ENCODE data around the gene IL15RA. TPM values are rescaled to one million over a fixed set of nuclear protein-coding genes. Genes with fewer than 3 reads are reported as not detected.

Gene IL15RA
- total and polyA plus RNA-seq, 10 donors, result 9.9 to 37.4 (median 21.0) TPM

DNA sequence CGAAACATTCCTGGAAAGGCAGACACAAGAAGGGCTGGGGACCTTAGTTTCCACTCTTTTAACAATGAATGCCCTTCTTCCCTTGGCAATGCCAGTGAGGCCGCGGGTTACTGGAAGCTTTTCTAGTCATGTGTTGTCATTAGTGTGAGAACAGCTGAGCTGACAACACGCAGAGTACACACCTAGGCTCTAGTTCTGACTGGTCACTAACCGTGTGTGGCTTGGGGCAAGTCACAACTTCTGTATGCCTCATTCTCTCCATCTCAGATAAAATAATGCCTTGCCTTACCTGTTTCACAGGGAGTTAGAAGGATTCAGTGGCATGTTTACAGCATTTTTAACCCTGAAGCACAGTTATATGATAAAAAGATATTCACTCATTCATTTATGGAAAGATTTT is 55.6 kb downstream of the IL15RA start:
- TF ChIP-seq, protein P1, sequence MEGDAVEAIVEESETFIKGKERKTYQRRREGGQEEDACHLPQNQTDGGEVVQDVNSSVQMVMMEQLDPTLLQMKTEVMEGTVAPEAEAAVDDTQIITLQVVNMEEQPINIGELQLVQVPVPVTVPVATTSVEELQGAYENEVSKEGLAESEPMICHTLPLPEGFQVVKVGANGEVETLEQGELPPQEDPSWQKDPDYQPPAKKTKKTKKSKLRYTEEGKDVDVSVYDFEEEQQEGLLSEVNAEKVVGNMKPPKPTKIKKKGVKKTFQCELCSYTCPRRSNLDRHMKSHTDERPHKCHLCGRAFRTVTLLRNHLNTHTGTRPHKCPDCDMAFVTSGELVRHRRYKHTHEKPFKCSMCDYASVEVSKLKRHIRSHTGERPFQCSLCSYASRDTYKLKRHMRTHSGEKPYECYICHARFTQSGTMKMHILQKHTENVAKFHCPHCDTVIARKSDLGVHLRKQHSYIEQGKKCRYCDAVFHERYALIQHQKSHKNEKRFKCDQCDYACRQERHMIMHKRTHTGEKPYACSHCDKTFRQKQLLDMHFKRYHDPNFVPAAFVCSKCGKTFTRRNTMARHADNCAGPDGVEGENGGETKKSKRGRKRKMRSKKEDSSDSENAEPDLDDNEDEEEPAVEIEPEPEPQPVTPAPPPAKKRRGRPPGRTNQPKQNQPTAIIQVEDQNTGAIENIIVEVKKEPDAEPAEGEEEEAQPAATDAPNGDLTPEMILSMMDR (IDR thresholded peaks at IDR 0.05 in 8 of 11, conservative IDR thresholded peaks at IDR 0.05 in 3 of 11), result no peak
- no peak for TF ChIP-seq POLR2A (IDR thresholded peaks at IDR 0.05)
- TF ChIP-seq POLR2AphosphoS5 (IDR thresholded peaks at IDR 0.05), result no peak
- Histone ChIP-seq H3K27me3 (replicated peaks in 1 of 7) (no peaks in the 10 kb centered on the region), H3K36me3 (peaks cover 8 to 100% (median 95%) of the 10 kb centered on the region in 6 donors), H3K9me3 (no peaks in the 10 kb centered on the region), H3K4me1 (no peaks in the 10 kb centered on the region), H3K27ac (no peak overlapping the region), H3K4me3 (no peak overlapping the region)
- no peak for DNase-seq
- intact Hi-C loops (cut with DNase I; ENCODE audit: low total_unique reads), result no loop called here
- 92 to 98% (median 94%) methylated on average over 5 of the region's 5 CpGs for WGBS, 5 donors

DNA sequence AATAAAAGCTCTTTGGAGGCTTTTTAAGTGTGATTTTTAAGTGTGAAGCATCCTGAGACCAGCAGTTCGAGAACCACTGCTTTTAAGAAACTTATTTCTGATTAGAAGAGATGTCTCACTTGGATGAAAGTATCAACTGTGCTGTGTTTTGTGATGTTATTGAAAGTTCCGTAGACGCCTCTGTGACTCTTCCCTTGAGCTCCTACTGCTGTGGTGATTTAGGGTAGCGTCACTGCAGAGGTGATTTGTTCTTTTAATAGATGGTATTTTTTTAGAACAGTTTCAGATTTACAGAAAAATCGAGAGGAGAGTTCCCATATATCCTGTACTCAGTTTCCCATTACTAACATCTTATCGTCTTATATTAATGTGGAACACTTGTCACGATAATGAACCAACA is 57.8 kb downstream of the IL15RA start:
- no peaks in the 10 kb centered on the region for H3K27me3 ChIP-seq (replicated peaks in 1 of 7)
- no peak overlapping the region for H3K27ac ChIP-seq
- intact Hi-C loops (cut with DNase I; ENCODE audit: low total_unique reads), result no loop called here
- no peak for DNase-seq
- TF ChIP-seq POLR2AphosphoS5 (IDR thresholded peaks at IDR 0.05) (no peak), POLR2A (IDR thresholded peaks at IDR 0.05) (no peak)
- TF ChIP-seq, protein P1 (IDR thresholded peaks at IDR 0.05 in 8 of 11, conservative IDR thresholded peaks at IDR 0.05 in 3 of 11), result no peak
- H3K4me3 ChIP-seq, result no peak overlapping the region
- H3K4me1 ChIP-seq, result no peaks in the 10 kb centered on the region
- H3K9me3 ChIP-seq, result no peaks in the 10 kb centered on the region
- H3K36me3 ChIP-seq, result peaks cover 5 to 100% (median 94%) of the 10 kb centered on the region in 6 donors
- 93 to 96% (median 95%) methylated on average over 7 of the region's 7 CpGs for WGBS, 5 donors

DNA sequence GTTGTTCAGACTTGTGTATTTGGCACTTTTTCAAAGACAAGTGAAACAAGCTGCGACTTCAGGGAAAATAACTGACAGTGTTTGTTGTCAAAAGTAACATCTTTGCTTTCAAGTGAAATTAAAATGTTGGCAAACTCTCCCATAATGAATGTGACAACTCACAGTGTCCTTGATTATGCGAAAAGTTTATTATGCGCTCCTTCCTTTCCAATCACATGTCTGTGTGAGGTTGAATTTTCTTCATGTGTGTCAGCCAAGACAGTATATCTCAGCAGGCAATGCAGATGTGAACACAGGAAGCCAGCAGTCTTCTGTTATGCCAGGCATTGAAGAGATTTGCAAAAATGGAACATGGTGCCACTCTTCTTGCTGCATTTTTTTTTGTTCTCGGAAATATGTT is 58.6 kb downstream of the IL15RA start:
- Histone ChIP-seq H3K27ac (no peak overlapping the region), H3K36me3 (peaks cover 7 to 100% (median 94%) of the 10 kb centered on the region in 6 donors), H3K27me3 (replicated peaks in 1 of 7) (no peaks in the 10 kb centered on the region), H3K4me3 (no peak overlapping the region), H3K4me1 (no peaks in the 10 kb centered on the region), H3K9me3 (no peaks in the 10 kb centered on the region)
- DNase-seq, result no peak
- TF ChIP-seq POLR2A (IDR thresholded peaks at IDR 0.05) (no peak), POLR2AphosphoS5 (IDR thresholded peaks at IDR 0.05) (no peak)
- TF ChIP-seq, protein P1 (IDR thresholded peaks at IDR 0.05 in 8 of 11, conservative IDR thresholded peaks at IDR 0.05 in 3 of 11), result no peak
- intact Hi-C loops (cut with DNase I; ENCODE audit: low total_unique reads), result no loop called here
- 91 to 98% (median 93%) methylated on average over 4 of the region's 4 CpGs for WGBS, 5 donors

DNA sequence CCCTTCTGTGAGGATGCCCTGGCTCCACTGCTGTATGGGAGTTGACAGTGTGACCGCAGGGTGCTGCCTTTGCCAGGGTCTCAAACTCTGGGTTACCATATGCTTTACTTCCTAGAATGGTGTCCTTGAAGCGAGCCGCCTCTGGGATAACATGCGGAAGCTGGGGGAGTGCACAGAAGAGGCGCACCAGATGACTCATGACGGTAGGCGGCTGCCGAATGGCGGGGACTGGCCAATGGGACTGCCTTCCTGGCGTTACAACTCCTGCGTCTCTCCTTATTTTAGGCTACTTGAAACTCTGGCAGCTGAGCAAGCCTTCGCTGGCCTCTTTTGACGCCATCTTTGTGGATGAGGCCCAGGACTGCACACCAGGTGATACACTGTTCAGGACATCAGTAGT is 60.0 kb downstream of the IL15RA start:
- TF ChIP-seq, protein P1 (IDR thresholded peaks at IDR 0.05 in 8 of 11, conservative IDR thresholded peaks at IDR 0.05 in 3 of 11), result no peak
- TF ChIP-seq POLR2A (IDR thresholded peaks at IDR 0.05) (no peak), POLR2AphosphoS5 (IDR thresholded peaks at IDR 0.05) (no peak)
- Histone ChIP-seq H3K9me3 (no peaks in the 10 kb centered on the region), H3K27me3 (replicated peaks in 1 of 7) (no peaks in the 10 kb centered on the region), H3K4me3 (no peak overlapping the region), H3K36me3 (peaks cover 6 to 100% (median 93%) of the 10 kb centered on the region in 6 donors), H3K27ac (no peak overlapping the region), H3K4me1 (no peaks in the 10 kb centered on the region)
- intact Hi-C loops (cut with DNase I; ENCODE audit: low total_unique reads), result no loop called here
- DNase-seq, result no peak
- WGBS, 5 donors, result 97 to 99% (median 98%) methylated on average over 13 of the region's 13 CpGs
